H1 (cell line): Measurements from ENCODE around the gene CST4.

ENCODE experiments used
- TF ChIP-seq, protein P1 (sequence below): IDR thresholded peaks from 2 replicates; pipeline ENCODE4 v1.6.1; 2012; ENCODE audit warnings: inconsistent platforms
- TF ChIP-seq, protein P2 (sequence below), 3 experiments: IDR thresholded peaks; 1 replicate in 2 of 3; 2 replicates in 1 of 3; pipeline versions ENCODE4 v1.5.1 to v1.6.1; 2011; ENCODE audit warnings: low read length in 3 of 3, mild to moderate bottlenecking in 3 of 3, inconsistent platforms in 2 of 3, low read depth in 1 of 3, moderate library complexity in 1 of 3; ENCODE audit not compliant: insufficient read depth in 1 of 3; ENCODE audit errors: control extremely low read depth in 1 of 3

DNA sequence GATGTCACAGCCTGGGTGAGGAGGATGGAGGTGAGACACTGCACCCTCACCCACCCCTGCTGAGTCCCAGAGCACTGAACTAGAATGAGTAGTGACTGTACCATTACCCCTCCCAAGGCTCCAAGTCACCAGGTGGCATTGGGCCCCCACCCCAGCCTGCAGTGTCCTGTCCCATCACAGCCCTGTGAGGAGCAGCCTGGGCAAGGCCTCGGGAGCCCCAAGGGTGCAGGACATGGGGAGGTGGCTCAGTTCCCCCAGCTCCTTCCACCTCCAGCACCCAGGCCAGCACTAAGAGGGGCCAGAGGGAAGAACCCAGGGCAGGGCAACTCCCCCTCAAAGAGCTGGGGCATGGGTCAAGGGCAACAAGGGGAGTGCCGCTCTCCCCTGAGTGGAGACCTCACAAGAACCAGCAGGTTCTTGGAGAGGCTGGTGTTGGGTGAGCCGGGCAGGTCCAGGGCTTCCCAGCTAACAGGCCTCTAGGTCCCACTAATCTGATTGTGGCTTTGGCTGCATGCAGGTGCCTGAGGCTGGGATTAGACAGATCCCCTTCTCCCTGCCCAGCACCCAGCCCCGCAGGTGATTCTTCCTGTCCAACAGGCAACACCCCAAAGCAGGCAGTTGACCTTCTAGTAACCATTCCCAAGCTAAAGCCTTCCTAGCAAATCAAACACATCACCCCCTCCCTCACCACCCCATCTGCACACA is 2.6 kb downstream of the CST4 start:
- TF ChIP-seq, protein P1, sequence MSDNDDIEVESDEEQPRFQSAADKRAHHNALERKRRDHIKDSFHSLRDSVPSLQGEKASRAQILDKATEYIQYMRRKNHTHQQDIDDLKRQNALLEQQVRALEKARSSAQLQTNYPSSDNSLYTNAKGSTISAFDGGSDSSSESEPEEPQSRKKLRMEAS: no peak
- TF ChIP-seq, protein P2, sequence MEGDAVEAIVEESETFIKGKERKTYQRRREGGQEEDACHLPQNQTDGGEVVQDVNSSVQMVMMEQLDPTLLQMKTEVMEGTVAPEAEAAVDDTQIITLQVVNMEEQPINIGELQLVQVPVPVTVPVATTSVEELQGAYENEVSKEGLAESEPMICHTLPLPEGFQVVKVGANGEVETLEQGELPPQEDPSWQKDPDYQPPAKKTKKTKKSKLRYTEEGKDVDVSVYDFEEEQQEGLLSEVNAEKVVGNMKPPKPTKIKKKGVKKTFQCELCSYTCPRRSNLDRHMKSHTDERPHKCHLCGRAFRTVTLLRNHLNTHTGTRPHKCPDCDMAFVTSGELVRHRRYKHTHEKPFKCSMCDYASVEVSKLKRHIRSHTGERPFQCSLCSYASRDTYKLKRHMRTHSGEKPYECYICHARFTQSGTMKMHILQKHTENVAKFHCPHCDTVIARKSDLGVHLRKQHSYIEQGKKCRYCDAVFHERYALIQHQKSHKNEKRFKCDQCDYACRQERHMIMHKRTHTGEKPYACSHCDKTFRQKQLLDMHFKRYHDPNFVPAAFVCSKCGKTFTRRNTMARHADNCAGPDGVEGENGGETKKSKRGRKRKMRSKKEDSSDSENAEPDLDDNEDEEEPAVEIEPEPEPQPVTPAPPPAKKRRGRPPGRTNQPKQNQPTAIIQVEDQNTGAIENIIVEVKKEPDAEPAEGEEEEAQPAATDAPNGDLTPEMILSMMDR (IDR thresholded peaks at IDR 0.05; ENCODE audit: control extremely low read depth in 1 of 3, insufficient read depth in 1 of 3, low read depth in 1 of 3, low read length in 3 of 3): no peak
